Measurements from ENCODE around the gene GIPC2. TPM values are rescaled to one million over a fixed set of nuclear protein-coding genes. Genes with fewer than 3 reads are reported as not detected.
"Not testable (repeated sequence)": the region's sequence is repeated elsewhere in the genome, so short reads cannot be mapped to it uniquely, and the experiment has no call there.

The GIPC2 gene
- total RNA-seq, 2 donors from 2014 or later = 26.7 to 35.4 TPM

DNA sequence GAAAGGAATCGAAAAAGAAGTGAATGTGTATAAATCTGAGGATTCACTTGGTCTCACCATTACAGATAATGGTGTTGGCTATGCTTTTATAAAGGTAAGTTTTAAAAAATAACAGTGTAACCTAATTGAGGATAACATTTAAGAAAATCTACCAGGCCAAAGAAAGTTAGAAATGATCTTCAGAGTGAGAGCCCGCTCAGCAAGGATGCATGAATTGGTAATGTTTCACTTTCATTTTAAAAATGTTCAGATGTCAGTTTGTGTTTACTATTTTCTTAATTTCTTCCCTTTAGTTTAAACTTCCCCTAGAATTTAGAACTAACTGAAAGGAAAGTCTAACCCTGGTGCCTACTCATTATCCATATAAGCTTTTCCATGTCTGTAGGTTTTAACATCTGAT is 35.0 kb downstream of the GIPC2 start:
- intact Hi-C loops (cut with DNase I) = no loop called here
- Histone ChIP-seq H3K9me3 (no peaks in the 10 kb centered on the region), H3K4me3 (no peak overlapping the region), H3K36me3 (no peaks in the 10 kb centered on the region), H3K4me1 (no peaks in the 10 kb centered on the region), H3K9ac (ENCODE audit: low read depth in 2 of 2, low read length in 2 of 2) (no peak overlapping the region), H3K27ac (no peak overlapping the region), H3K27me3 (no peaks in the 10 kb centered on the region)
- no peak for DNase-seq
- no peak for TF ChIP-seq CTCF (IDR thresholded peaks at IDR 0.05)

DNA sequence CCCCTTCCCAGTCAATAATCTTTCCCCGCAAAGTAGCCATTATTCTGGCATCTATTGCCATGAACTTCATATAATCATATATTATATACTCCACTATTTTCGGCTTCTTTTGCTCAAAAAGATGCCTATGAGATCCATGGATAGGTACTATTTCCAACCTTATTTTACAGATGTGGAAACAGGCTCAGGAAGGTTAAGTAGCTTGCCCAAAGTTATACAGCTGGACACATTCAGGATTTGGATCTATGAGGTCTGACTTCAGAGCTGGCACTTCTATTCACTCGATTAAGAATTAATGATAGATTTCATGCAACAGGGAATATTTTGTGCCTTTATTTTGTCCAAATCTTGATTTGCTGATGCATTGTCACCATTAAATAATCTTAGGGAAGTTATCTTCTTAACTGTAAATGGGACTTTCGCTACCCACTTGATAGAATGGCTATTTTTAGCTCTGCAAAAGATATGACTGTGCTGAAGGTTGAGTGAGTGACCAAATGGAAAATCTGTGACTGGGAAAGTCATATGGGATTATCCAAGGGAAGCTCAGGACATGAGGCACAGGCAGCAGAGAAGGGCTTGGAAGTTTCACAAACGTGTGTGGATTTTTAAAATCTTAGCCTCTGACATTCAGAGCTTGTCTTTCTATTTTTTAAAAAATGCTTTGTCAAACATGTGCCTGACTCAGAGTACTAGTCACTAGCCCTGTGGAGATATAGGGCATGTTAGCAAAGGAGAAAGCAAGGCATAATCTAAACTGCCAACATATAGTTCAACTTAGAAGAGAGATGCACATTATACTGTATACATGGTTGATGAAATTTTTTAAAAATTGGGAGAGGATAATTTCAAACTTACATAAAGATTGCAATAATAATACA is 36.5 kb downstream of the GIPC2 start:
- Histone ChIP-seq H3K9ac (ENCODE audit: low read depth in 2 of 2, low read length in 2 of 2) (no peak overlapping the region), H3K27ac (no peak overlapping the region), H3K4me3 (no peak overlapping the region), H3K27me3 (no peaks in the 10 kb centered on the region), H3K36me3 (no peaks in the 10 kb centered on the region), H3K9me3 (no peaks in the 10 kb centered on the region), H3K4me1 (no peaks in the 10 kb centered on the region)
- no peak for DNase-seq
- intact Hi-C loops (cut with DNase I) = no loop called here
- no peak for TF ChIP-seq CTCF (IDR thresholded peaks at IDR 0.05)

DNA sequence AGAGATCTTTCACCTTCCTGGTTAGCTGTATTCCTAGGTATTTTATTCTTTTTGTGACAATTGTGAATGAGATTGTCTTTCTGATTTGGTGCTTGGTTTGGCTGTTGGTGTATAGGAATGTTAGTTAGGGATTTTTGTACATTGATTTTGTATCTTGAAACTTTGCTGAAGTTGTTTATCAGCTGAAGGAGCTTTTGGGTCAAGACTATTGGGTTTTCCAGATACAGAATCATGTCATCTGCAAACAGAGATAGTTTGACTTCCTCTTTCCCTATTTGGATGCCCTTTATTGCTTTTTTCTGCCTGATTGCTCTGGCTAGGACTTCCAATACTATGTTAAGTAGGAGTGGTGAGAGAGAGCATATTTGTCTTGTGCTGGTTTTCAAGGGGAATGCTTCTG is 38.9 kb downstream of the GIPC2 start:
- H3K4me1 ChIP-seq; H3K27ac ChIP-seq; H3K9ac ChIP-seq (ENCODE audit: low read depth in 2 of 2, low read length in 2 of 2); H3K27me3 ChIP-seq; H3K4me3 ChIP-seq; H3K36me3 ChIP-seq; DNase-seq; H3K9me3 ChIP-seq; intact Hi-C loops (cut with DNase I): not testable (repeated sequence)

GRCh38 chr1:78086697-78087096 is 40.9 kb downstream of the GIPC2 start:
- intact Hi-C loops (cut with DNase I) = no loop called here
- Histone ChIP-seq H3K4me3 (no peak overlapping the region), H3K27ac (no peak overlapping the region), H3K9ac (ENCODE audit: low read depth in 2 of 2, low read length in 2 of 2) (no peak overlapping the region), H3K9me3 (no peaks in the 10 kb centered on the region), H3K27me3 (no peaks in the 10 kb centered on the region), H3K4me1 (no peaks in the 10 kb centered on the region), H3K36me3 (no peaks in the 10 kb centered on the region)
- no peak for TF ChIP-seq CTCF (IDR thresholded peaks at IDR 0.05)
- no peak for DNase-seq

GRCh38 chr1:78088015-78088414 is 42.2 kb downstream of the GIPC2 start:
- Histone ChIP-seq H3K4me1 (no peaks in the 10 kb centered on the region), H3K4me3 (no peak overlapping the region), H3K9ac (ENCODE audit: low read depth in 2 of 2, low read length in 2 of 2) (no peak overlapping the region), H3K27ac (no peak overlapping the region), H3K9me3 (no peaks in the 10 kb centered on the region), H3K27me3 (no peaks in the 10 kb centered on the region), H3K36me3 (no peaks in the 10 kb centered on the region)
- no peak for TF ChIP-seq CTCF (IDR thresholded peaks at IDR 0.05)
- no peak for DNase-seq
- intact Hi-C loops (cut with DNase I) = no loop called here

GRCh38 chr1:78088486-78088885 is 42.7 kb downstream of the GIPC2 start:
- Histone ChIP-seq H3K9ac (ENCODE audit: low read depth in 2 of 2, low read length in 2 of 2) (no peak overlapping the region), H3K9me3 (no peaks in the 10 kb centered on the region), H3K4me3 (no peak overlapping the region), H3K4me1 (no peaks in the 10 kb centered on the region), H3K36me3 (no peaks in the 10 kb centered on the region), H3K27me3 (no peaks in the 10 kb centered on the region), H3K27ac (no peak overlapping the region)
- no peak for DNase-seq
- TF ChIP-seq CTCF (IDR thresholded peaks at IDR 0.05) = no peak
- intact Hi-C loops (cut with DNase I) = no loop called here
